ENCODE results near the gene ELAVL3.

ELAVL3 gene

DNA sequence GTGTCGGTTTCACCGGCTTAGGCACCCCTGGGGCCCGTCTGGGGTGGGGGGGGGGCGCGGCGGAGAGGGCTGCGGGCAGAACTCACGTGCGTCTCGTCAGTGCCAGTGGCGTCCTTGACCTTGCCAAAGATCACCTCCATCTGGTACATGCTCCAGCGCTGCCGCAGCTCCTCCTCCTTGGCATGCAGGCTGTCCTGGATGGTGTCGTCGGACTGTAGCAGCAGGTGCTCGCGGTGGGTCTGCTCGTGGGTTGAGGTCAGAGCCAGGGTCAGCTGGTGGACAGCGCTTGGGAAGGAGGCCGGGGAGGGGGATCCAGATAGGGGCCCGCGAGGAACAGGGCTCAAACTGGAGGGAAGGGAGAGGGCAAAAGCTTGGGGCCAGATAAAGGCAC, 57.1 kb downstream of the ELAVL3 start:
- in situ Hi-C loops (cut with MboI; ENCODE audit: low sequenced_read_pairs, unreplicated experiment): no loop called here
- peak; percentile 33 for DNase-seq (ENCODE audit: low spot score)
- TF ChIP-seq, protein P1, sequence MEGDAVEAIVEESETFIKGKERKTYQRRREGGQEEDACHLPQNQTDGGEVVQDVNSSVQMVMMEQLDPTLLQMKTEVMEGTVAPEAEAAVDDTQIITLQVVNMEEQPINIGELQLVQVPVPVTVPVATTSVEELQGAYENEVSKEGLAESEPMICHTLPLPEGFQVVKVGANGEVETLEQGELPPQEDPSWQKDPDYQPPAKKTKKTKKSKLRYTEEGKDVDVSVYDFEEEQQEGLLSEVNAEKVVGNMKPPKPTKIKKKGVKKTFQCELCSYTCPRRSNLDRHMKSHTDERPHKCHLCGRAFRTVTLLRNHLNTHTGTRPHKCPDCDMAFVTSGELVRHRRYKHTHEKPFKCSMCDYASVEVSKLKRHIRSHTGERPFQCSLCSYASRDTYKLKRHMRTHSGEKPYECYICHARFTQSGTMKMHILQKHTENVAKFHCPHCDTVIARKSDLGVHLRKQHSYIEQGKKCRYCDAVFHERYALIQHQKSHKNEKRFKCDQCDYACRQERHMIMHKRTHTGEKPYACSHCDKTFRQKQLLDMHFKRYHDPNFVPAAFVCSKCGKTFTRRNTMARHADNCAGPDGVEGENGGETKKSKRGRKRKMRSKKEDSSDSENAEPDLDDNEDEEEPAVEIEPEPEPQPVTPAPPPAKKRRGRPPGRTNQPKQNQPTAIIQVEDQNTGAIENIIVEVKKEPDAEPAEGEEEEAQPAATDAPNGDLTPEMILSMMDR (IDR thresholded peaks at IDR 0.05; ENCODE audit: borderline replicate concordance, control extremely low read depth, extremely low read depth, insufficient read depth, missing control alignments): no peak

DNA sequence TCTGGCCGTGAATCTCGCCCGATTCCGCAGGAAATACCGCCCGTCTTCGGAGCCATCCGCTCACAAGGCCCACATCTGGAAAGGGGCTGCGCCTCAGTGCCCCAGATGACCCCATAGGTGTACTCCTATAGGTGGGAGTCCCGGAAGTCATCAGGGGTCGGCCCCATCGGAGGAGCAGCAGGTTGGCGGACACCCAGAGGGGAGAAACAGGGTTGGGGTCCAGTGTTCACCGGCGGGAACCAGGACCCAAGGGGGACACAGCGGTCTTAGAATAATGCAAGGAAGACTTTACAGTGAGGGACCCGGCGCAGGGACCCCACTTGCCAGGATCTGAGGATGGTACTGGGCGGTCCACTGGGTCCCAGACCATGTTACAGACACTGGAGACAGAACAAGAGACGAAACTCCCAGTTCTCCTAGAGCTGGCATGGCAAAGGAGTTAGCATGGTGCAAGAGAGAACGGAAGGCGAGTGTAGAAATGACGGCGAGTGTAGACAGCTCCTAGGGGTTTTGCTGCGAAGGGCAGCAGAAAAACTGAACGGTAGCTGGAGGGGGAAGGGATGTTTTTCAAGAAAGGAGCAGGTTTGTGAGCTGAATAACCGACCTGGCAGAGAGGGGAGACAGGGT, 57.6 kb downstream of the ELAVL3 start:
- in situ Hi-C loops (cut with MboI; ENCODE audit: low sequenced_read_pairs, unreplicated experiment): no loop called here
- DNase-seq (ENCODE audit: low spot score): peak; percentile 25
- TF ChIP-seq, protein P1 (IDR thresholded peaks at IDR 0.05; ENCODE audit: borderline replicate concordance, control extremely low read depth, extremely low read depth, insufficient read depth, missing control alignments): no peak

- in situ Hi-C loops (cut with MboI; ENCODE audit: low sequenced_read_pairs, unreplicated experiment): no loop called here
- peak; percentile 94 for DNase-seq (ENCODE audit: low spot score)
- TF ChIP-seq, protein P1 (IDR thresholded peaks at IDR 0.05; ENCODE audit: borderline replicate concordance, control extremely low read depth, extremely low read depth, insufficient read depth, missing control alignments): no peak
These were observed 58.4 kb downstream of the ELAVL3 start for GRCh38 chr19:11422163-11423065.

GRCh38 chr19:11421371-11422098, 59.3 kb downstream of the ELAVL3 start:
- peak; percentile 90 for DNase-seq (ENCODE audit: low spot score)
- in situ Hi-C loops (cut with MboI; ENCODE audit: low sequenced_read_pairs, unreplicated experiment): no loop called here
- TF ChIP-seq, protein P1 (IDR thresholded peaks at IDR 0.05; ENCODE audit: borderline replicate concordance, control extremely low read depth, extremely low read depth, insufficient read depth, missing control alignments): no peak

DNA sequence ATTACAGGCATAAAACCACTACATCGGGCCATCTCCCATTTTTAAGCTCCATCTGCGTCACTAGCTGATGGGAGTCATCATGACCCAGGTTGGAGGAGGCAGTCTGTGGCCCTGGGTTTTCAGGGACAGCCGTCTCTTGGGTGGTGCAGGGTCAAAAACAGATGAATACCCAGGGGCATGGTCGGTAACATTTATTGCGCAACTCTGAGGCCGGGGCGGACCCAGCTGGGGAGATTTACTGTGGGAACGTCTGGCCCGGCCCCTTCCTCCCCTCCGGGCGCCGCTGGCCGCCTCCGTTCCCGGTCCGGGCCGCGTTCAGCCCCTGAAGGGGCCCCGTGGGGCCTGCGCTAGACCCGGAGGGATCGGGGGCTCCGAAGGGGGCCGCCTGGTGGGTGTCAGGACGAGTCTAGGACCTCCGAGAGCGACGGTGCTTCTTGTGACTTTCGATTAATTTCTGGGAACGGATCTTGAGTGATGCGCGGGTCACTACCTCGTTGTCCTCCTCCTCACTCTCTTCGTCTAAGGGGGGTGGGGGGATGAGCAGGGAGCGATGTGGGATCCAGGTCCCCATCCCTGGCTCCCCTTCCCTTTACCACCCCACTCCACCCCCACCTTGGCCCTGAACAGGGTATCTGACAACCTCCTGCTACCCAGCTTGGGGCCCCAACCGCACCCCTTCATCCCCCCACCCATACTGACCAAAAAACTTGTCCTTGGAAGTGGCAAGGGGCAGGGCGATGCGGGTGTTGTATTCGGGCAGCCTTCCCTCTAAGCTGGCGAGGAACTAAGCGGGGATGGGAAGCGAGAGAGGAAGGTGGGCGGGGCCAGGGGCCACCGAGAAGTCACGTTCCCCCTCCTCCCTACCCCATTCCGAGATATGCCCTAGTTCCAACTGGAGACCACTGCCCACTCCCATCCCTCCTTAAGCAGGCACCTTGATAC, 60.1 kb downstream of the ELAVL3 start:
- in situ Hi-C loops (cut with MboI; ENCODE audit: low sequenced_read_pairs, unreplicated experiment): no loop called here
- DNase-seq (ENCODE audit: low spot score): peak; percentile 62
- TF ChIP-seq, protein P1 (IDR thresholded peaks at IDR 0.05; ENCODE audit: borderline replicate concordance, control extremely low read depth, extremely low read depth, insufficient read depth, missing control alignments): no peak

Data from GM13976 (cell line).